GM18868 (cell line): ENCODE measurements around the gene CALU.

Experiments used
- ATAC-seq: cut with Tn5 transposase; IDR thresholded peaks from one replicate; pipeline ENCODE4 v1.9.1; 2021; ENCODE audit warnings: mild to moderate bottlenecking, moderate library complexity; ENCODE audit not compliant: unreplicated experiment

Gene CALU

GRCh38 chr7:128781851-128782250, 42.7 kb downstream of the CALU start:
- ATAC-seq, result no peak

GRCh38 chr7:128783143-128783861, 44.1 kb downstream of the CALU start:
- no peak for ATAC-seq

DNA sequence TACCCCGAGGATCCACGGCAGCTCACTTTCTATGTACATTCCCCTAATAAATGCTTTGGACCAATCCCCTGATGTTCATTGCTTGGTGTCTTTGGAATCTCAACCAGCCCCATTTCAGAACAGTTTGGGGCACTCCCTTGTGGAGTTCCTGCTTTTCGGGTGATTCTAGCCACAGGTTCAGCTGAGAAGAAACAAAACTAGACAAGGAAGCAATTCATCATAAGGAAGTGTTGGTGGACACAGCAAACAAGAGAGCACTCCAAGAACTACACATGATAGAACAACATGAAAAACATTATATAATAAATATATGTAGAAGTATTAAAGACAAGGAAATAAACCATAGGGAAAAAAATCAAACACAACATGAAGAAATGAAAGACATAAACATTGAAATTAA, 46.6 kb downstream of the CALU start:
- ATAC-seq, result no peak

GRCh38 chr7:128788446-128789412, 49.6 kb downstream of the CALU start:
- ATAC-seq, result no peak

- ATAC-seq, result peak; percentile 9
Observed at GRCh38 chr7:128790315-128791041, 51.3 kb downstream of the CALU start.

DNA sequence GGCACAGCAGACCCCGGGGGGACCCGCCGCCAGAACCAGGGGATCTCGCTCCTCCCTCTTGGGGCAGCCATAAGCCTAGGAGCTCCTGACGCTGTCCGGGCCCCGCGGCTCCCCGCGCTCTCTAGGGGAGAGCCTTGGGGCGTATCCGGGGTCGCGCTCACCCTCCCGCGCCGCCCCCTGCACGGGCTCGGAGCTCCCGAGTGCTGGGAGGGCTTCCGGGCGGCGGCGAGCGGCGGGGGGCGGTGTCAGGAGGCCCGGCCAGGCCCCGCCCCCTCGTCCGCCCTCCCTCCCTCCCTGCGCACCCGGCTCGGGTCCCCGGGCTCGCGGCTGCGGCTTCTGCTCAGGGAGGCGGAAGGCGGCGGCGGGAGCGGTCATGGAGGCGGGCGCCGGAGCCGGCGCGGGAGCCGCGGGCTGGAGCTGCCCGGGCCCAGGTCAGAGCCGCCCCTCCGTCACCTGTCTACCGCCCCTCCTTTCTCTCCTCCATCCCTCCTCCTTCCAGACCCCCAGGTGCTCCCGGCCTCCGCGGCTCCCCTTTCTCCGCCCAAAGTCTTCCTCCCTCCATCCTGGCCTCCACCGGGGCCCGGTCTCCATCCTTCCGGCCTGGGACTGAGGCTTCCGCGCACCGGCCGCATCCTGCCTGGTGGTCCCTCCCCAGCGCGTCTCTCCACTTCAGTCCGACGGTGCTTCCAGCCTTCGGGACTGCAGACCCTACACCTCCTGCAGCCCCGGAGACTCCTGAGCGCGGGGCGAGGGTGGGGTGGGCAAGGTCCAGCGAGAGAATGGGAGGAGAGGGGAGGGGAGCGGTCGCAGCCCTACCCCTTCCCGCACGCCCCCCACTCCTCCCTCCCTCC, 52.2 kb downstream of the CALU start, which contains the start of gene CCDC136:
Gene CCDC136, plus strand, starts transcription at position 848 of the 851 bp plus-strand sequence. CDS start 444 bp downstream, outside the sequence.
- ATAC-seq, result peak; percentile 83

GRCh38 chr7:128791972-128792327, 52.8 kb downstream of the CALU start:
- no peak for ATAC-seq

DNA sequence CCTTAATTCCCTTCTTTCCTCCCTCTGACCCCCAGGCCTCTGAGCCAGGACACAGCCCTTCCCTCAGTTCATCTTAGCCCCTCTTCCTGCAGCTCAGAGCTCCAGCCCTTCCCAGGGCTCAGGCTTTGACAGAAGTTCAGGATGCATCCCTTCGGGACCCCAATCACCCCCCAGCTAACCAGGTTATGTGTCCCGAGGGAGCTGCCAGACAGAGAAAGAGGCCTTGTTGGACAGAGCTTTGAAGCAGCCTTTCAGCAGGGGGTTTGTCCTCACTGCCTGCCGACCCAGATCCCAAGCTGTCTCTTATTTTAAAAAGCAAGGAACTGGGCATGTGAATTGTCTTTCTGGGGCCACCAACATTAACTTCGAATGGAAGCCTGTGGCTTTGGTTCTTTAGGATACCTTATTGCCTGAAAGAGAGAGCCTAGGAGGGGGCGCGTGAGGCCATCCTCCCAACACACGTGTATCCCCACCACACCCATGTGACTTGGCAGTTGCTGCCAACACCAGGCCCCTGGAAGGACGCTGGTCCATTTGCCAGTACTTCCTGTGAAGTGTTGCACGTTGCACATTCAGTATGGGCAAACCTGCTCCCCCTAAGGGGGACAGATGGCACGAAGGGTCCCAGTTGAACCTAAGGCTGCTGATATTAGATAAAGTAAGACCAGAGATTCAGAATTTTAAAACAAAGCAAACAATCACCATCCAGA, 53.5 kb downstream of the CALU start:
- ATAC-seq, result no peak

DNA sequence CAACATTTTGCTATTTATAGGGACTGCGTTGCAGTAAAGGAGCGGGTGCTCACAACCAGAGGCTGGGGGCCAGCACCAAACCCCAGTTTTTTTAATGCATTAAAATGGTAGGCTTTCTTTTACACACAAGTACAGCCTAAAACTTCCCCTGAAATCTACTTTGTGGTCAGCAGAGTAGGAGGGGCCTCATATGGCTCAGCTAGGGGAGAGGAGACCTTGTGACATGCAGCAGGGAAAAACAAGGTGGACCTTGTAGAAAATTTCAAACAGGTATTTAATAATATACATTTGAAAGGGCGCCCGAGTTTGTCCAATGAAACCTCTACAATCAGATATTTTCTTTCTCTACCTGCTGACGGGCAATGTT, 54.0 kb downstream of the CALU start:
- ATAC-seq, result no peak

DNA sequence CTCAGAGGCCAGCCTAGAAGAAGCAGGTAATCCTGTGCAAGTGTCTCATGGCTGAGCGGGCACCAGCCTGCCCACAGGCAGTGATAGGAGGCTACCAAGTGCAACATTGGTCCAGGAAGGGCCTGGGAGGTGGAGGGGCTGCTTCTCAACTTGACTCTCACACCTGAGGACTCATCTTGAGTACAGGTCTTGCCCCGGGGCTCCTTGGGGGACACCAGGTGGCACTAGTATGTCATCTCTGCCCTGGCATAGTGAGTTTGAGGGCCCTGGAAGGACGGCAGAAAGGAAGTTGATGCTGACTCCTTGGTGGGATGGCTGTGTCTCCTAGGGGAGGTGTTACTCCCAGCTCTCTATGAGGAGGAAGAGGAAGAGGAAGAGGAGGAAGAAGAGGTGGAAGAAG, 54.9 kb downstream of the CALU start:
- no peak for ATAC-seq

DNA sequence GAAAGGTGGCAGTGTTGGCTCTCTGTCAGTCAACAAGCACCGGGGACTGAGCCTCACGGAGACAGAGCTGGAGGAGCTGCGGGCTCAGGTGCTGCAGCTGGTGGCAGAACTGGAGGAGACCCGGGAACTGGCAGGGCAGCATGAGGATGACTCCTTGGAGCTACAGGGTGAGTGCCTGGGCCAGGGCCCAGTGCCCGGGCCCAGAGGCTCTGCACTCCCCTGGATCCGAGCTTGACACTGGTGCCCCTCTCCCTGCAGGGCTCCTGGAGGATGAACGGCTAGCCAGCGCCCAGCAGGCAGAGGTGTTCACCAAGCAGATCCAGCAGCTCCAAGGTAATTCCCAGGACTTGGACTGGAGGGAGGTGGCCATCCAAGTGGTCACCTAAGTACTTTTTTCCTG, 55.3 kb downstream of the CALU start:
- no peak for ATAC-seq

- ATAC-seq, result no peak
Observed at GRCh38 chr7:128795129-128795528, 56.0 kb downstream of the CALU start.

- no peak for ATAC-seq
Observed at GRCh38 chr7:128796327-128796726, 57.2 kb downstream of the CALU start.

- ATAC-seq, result no peak
Observed at GRCh38 chr7:128799451-128799850, 60.3 kb downstream of the CALU start.

DNA sequence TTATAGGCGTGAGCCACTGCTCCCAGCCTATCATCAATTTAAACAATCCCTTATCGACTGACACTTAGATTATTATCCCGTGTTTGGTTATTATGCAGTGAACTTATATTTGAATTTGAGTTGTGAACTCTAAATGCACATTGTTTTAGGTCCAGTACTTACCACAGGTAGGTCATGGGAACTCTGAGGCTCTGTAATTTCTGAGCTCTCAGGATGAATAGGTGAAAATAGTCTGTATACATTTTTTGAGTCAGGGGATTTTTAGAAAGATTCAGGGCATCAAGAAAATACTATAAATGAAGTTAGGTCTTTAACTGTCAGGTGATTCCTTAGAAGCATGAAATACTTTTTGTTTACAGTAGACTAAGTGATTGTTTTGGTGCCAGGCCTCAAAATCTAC, 61.4 kb downstream of the CALU start:
- peak; percentile 53 for ATAC-seq

DNA sequence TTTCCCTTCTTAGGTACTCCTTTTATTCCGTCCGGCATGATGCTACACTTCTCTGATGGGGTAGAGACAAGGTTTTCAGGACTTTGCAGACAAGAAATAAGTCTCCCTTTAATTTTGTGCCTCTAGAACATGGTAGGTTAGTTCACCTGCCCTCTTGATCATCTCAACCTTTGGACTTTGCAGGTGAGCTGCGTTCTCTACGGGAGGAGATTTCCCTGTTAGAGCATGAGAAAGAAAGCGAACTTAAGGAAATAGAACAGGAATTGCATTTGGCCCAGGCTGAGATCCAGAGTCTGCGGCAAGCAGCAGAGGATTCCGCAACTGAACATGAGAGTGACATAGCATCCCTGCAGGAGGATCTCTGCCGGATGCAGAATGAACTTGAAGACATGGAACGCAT, 61.8 kb downstream of the CALU start:
- no peak for ATAC-seq

DNA sequence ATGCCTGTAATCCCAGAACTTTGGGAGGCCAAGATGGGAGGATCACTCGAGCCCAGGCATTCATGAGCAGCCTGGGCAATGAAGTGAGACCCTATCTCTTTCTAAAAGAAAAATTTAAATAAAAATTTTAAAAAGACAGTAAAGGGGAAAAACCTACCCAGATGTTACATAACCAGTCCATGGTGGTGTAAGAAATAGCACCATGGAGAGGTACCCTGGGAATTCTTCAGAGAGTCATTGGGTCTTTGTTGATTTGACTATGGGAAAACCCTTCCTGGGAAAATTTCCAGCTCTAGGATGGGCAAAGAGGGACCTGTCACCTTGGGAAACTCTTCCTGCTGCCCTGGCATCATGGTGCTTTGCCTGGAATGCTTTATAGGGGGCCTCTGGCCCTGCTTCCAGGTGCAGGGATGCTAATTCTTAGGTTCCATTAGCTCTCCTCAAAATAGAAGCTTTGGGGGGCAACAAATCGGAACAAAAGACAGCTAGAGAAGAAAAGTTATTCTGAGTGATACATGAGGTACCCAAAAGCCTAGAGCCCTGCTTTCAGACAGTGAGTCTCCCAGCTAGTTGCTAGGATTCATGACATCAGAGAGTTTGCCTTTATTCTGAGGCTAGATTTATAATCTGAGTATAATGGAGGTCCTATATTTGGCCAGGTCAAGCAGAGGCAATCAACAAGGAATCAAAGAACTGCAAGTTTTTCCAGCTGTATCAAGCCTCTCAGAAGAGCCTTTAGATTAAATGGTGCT, 62.7 kb downstream of the CALU start:
- ATAC-seq, result no peak

DNA sequence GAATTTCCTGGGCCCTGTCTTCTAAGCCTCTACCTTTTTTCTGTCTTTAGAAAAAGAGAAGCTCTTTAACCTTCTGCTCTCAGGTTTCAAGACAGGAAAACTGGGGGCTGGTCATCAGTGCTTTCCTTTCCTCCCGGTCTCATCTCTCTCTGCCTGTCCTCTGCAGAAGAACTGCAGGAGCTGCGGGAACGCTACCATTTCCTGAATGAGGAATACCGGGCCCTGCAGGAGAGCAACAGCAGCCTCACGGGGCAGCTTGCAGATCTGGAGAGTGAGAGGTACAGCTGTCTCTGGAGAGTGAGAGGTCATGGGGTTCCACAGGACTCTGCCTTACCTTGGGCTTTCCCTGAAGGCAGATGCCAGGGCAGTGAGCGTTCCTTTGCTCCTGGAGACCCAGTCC, 65.3 kb downstream of the CALU start:
- no peak for ATAC-seq

GRCh38 chr7:128805225-128805624, 66.1 kb downstream of the CALU start:
- no peak for ATAC-seq
